CD4-positive, alpha-beta memory T cell (primary cell): ENCODE results near the gene PDLIM7. TPM values are rescaled to one million over a fixed set of nuclear protein-coding genes. Genes with fewer than 3 reads are reported as not detected.

Experiments used
- CTCF ChIA-PET: fragments of 350-600 bp; sonication (Branson Sonifier 250); formaldehyde crosslinking; loops from one replicate; lab custom pipeline; 2021; ENCODE audit warnings: inconsistent platforms; ENCODE audit not compliant: partially characterized antibody; lab: Charles Lee
- POLR2A ChIA-PET: fragments of 350-600 bp; sonication (Branson Sonifier 250); formaldehyde crosslinking; loops from one replicate; lab custom pipeline; 2021; ENCODE audit not compliant: partially characterized antibody; lab: Charles Lee
- DNase-seq, 5 donors: peaks; one replicate each; pipeline versions ENCODE4 v3.0.0 to v3.0.0-alpha.2; 2020 to 2022; ENCODE audit warnings: mixed read lengths in 1 of 5
- H3K27ac ChIP-seq: one replicate; pipeline ENCODE4 v1.7.0; 2013; ENCODE audit warnings: low read depth, low read length
- H3K27me3 ChIP-seq: 2 replicates; pipeline ENCODE4 v1.7.0; 2013; ENCODE audit warnings: mild to moderate bottlenecking, low read length, moderate library complexity; ENCODE audit not compliant: insufficient read depth
- H3K36me3 ChIP-seq: 2 replicates; pipeline ENCODE4 v1.7.0; 2013; ENCODE audit warnings: mild to moderate bottlenecking, low read length, moderate library complexity; ENCODE audit not compliant: insufficient read depth
- H3K4me1 ChIP-seq: 2 replicates; pipeline ENCODE4 v1.7.0; 2013; ENCODE audit warnings: mild to moderate bottlenecking, low read length, moderate library complexity; ENCODE audit not compliant: insufficient read depth
- H3K4me3 ChIP-seq, 2 donors: one replicate each; pipeline ENCODE4 v1.7.0; 2013; ENCODE audit warnings: low read length in 2 of 2, mild to moderate bottlenecking in 1 of 2
- H3K9me3 ChIP-seq, 2 donors: one replicate each; pipeline ENCODE4 v1.7.0; 2013; ENCODE audit warnings: low read length in 2 of 2, control low read depth in 1 of 2; ENCODE audit not compliant: control insufficient read depth in 1 of 2
- H3K27ac Mint-ChIP-seq, 7 donors: one replicate each; pipeline ENCODE4 v1.8.0; 2020 to 2021; ENCODE audit warnings: mixed read lengths in 7 of 7, mild to moderate bottlenecking in 6 of 7, inconsistent platforms in 3 of 7, moderate library complexity in 3 of 7
- H3K27me3 Mint-ChIP-seq, 2 donors: one replicate each; pipeline ENCODE4 v1.8.0; 2020 to 2021; ENCODE audit warnings: mixed read lengths in 2 of 2
- H3K36me3 Mint-ChIP-seq, 2 donors: one replicate each; pipeline ENCODE4 v1.8.0; 2020 to 2021; ENCODE audit warnings: mixed read lengths in 2 of 2, inconsistent platforms in 1 of 2, mild to moderate bottlenecking in 1 of 2
- H3K4me1 Mint-ChIP-seq, 4 donors: one replicate each; pipeline ENCODE4 v1.8.0; 2020 to 2021; ENCODE audit warnings: mixed read lengths in 4 of 4, mild to moderate bottlenecking in 1 of 4
- H3K4me3 Mint-ChIP-seq, 8 donors: one replicate each; pipeline ENCODE4 v1.8.0; 2020 to 2021; ENCODE audit warnings: mixed read lengths in 8 of 8, mild to moderate bottlenecking in 7 of 8, moderate library complexity in 6 of 8, inconsistent platforms in 3 of 8
- H3K9me3 Mint-ChIP-seq, 8 donors: one replicate each; pipeline ENCODE4 v1.8.0; 2020 to 2021; ENCODE audit warnings: mixed read lengths in 8 of 8, mild to moderate bottlenecking in 5 of 8, inconsistent platforms in 3 of 8, moderate library complexity in 1 of 8
- intact Hi-C: fragments of 100-400 bp; cut with micrococcal nuclease; formaldehyde crosslinking; loops from one replicate; pipeline ENCODE4 v1.15.1; 2023
- polyA plus RNA-seq, 2 donors: library from polyadenylated mRNA; unstranded; fragments of 300-500 nt; fragmentation: Illumina TruSeq; gene quantifications; one replicate each; pipeline ENCODE4 v1.2.3, GENCODE V29; 2021
- total RNA-seq, 2 experiments: library from RNA; stranded (reverse); gene quantifications; one replicate each; pipeline ENCODE4 v1.2.3, GENCODE V29; 2021

PDLIM7 gene
- total and polyA plus RNA-seq, 4 experiments from 2014 or later = 3.3 to 7.3 (median 4.6) TPM

- Mint-ChIP-seq H3K4me1 (peaks cover 13 to 22% (median 16%) of the 10 kb centered on the region in 4 donors), H3K27me3 (no peaks in the 10 kb centered on the region), H3K27ac (no peak overlapping the region), H3K36me3 (peaks cover 20 to 37% of the 10 kb centered on the region in 2 donors), H3K9me3 (no peaks in the 10 kb centered on the region), H3K4me3 (no peak overlapping the region)
- H3K27ac ChIP-seq = no peak overlapping the region
- POLR2A ChIA-PET = no interaction called here
- DNase-seq = no peak
- H3K27me3 ChIP-seq = no peaks in the 10 kb centered on the region
- intact Hi-C loops = no loop called here
- no peak overlapping the region for H3K4me3 ChIP-seq
- H3K36me3 ChIP-seq = peaks cover 42% of the 10 kb centered on the region
- peaks cover 16% of the 10 kb centered on the region for H3K4me1 ChIP-seq
- no peaks in the 10 kb centered on the region for H3K9me3 ChIP-seq
- CTCF ChIA-PET = no interaction called here
Measured at GRCh38 chr5:177511181-177511580, 13.8 kb upstream of the PDLIM7 start.

GRCh38 chr5:177510567-177511053 lies 13.2 kb upstream of the PDLIM7 start:
- no peak for DNase-seq
- H3K27me3 ChIP-seq = no peaks in the 10 kb centered on the region
- no peaks in the 10 kb centered on the region for H3K9me3 ChIP-seq
- intact Hi-C loops = no loop called here
- H3K4me1 ChIP-seq = peaks cover 10% of the 10 kb centered on the region
- Mint-ChIP-seq H3K4me1 (peaks cover 8 to 17% (median 10%) of the 10 kb centered on the region in 4 donors), H3K9me3 (no peaks in the 10 kb centered on the region), H3K27me3 (no peaks in the 10 kb centered on the region), H3K4me3 (no peak overlapping the region), H3K36me3 (peaks cover 20 to 36% of the 10 kb centered on the region in 2 donors), H3K27ac (peak overlapping the region in 1 of 7 donors; percentile 47)
- no peak overlapping the region for H3K4me3 ChIP-seq
- peaks cover 42% of the 10 kb centered on the region for H3K36me3 ChIP-seq
- ChIA-PET POLR2A (no interaction called here), CTCF (no interaction called here)
- H3K27ac ChIP-seq = no peak overlapping the region

- Histone ChIP-seq H3K27me3 (no peaks in the 10 kb centered on the region), H3K4me3 (no peak overlapping the region), H3K9me3 (no peaks in the 10 kb centered on the region), H3K4me1 (peaks cover 5% of the 10 kb centered on the region), H3K36me3 (peaks cover 38% of the 10 kb centered on the region), H3K27ac (no peak overlapping the region)
- intact Hi-C loops = no loop called here
- H3K4me1 Mint-ChIP-seq = peaks cover 3 to 11% (median 5%) of the 10 kb centered on the region in 4 donors
- POLR2A ChIA-PET = interaction anchor here (1.6 kb wide), 1 partner anchor 82 kb away, joined by 3 read pairs; the partner anchor contains the start of gene TMED9
- no peak for DNase-seq
- peaks cover 20 to 31% of the 10 kb centered on the region in 2 donors for H3K36me3 Mint-ChIP-seq
- CTCF ChIA-PET = no interaction called here
- no peak overlapping the region for H3K27ac Mint-ChIP-seq
- H3K27me3 Mint-ChIP-seq = no peaks in the 10 kb centered on the region
- H3K4me3 Mint-ChIP-seq = no peak overlapping the region
- no peaks in the 10 kb centered on the region for H3K9me3 Mint-ChIP-seq
Measured at GRCh38 chr5:177509991-177510566, 12.7 kb upstream of the PDLIM7 start.

GRCh38 chr5:177509381-177509951 lies 12.1 kb upstream of the PDLIM7 start, which contains the start of gene DOK3:
Gene DOK3, minus strand, starts transcription at chr5:177509826. Its CDS starts 286 bp downstream, at chr5:177509540.
- Histone ChIP-seq H3K4me1 (peaks cover 3% of the 10 kb centered on the region), H3K27ac (no peak within 1 kb of the TSS), H3K36me3 (peaks cover 31% of the 10 kb centered on the region), H3K9me3 (no peaks in the 10 kb centered on the region), H3K27me3 (no peaks in the 10 kb centered on the region), H3K4me3 (no peak within 1 kb of the TSS)
- Mint-ChIP-seq H3K27me3 (no peaks in the 10 kb centered on the region), H3K4me1 (peaks cover 3 to 7% (median 4%) of the 10 kb centered on the region in 4 donors), H3K27ac (peak within 1 kb of the TSS in 1 of 7 donors; percentile 47), H3K4me3 (no peak within 1 kb of the TSS), H3K9me3 (no peaks in the 10 kb centered on the region), H3K36me3 (peaks cover 20 to 29% of the 10 kb centered on the region in 2 donors)
- ChIA-PET POLR2A (interaction anchor here (1.6 kb wide), 1 partner anchor 82 kb away, joined by 3 read pairs; the partner anchor contains the start of gene TMED9), CTCF (interaction anchor here (1.2 kb wide), 1 partner anchor 120 kb away, joined by 3 read pairs; no protein-coding TSS in a partner anchor)
- no peak for DNase-seq
- intact Hi-C loops = no loop called here

GRCh38 chr5:177508837-177509236 lies 11.4 kb upstream of the PDLIM7 start:
- no peaks in the 10 kb centered on the region for H3K27me3 ChIP-seq
- no peak overlapping the region for H3K4me3 ChIP-seq
- Mint-ChIP-seq H3K4me3 (no peak overlapping the region), H3K27me3 (no peaks in the 10 kb centered on the region), H3K27ac (no peak overlapping the region), H3K9me3 (no peaks in the 10 kb centered on the region), H3K36me3 (peaks cover 14 to 23% of the 10 kb centered on the region in 2 donors), H3K4me1 (peaks cover under 1 to 2% (median 1%) of the 10 kb centered on the region in 4 donors)
- no peaks in the 10 kb centered on the region for H3K4me1 ChIP-seq
- no peak overlapping the region for H3K27ac ChIP-seq
- DNase-seq = no peak
- POLR2A ChIA-PET = interaction anchor here (1.6 kb wide), 1 partner anchor 83 kb away, joined by 3 read pairs; the partner anchor contains the start of gene TMED9
- intact Hi-C loops = no loop called here
- peaks cover 27% of the 10 kb centered on the region for H3K36me3 ChIP-seq
- CTCF ChIA-PET = interaction anchor here (0.8 to 1.2 kb wide), 3 partner anchors 120 to 193 kb away, joined by 3 to 4 read pairs (median 3); no protein-coding TSS in a partner anchor
- H3K9me3 ChIP-seq = no peaks in the 10 kb centered on the region

- H3K9me3 ChIP-seq = no peaks in the 10 kb centered on the region
- no peak overlapping the region for H3K4me3 ChIP-seq
- no peaks in the 10 kb centered on the region for H3K27me3 ChIP-seq
- POLR2A ChIA-PET = interaction anchor here (1.6 kb wide), 1 partner anchor 84 kb away, joined by 3 read pairs; the partner anchor contains the start of gene TMED9
- Mint-ChIP-seq H3K4me1 (peaks cover 0 to 1% (median 0%) of the 10 kb centered on the region in 4 donors), H3K27me3 (no peaks in the 10 kb centered on the region), H3K4me3 (no peak overlapping the region), H3K9me3 (no peaks in the 10 kb centered on the region), H3K27ac (no peak overlapping the region), H3K36me3 (peaks cover 11 to 19% of the 10 kb centered on the region in 2 donors)
- no peaks in the 10 kb centered on the region for H3K4me1 ChIP-seq
- CTCF ChIA-PET = interaction anchor here (0.8 to 1.2 kb wide), 5 partner anchors 12 to 192 kb away, joined by 3 to 4 read pairs (median 3); no protein-coding TSS in a partner anchor
- peaks cover 21% of the 10 kb centered on the region for H3K36me3 ChIP-seq
- no peak for DNase-seq
- intact Hi-C loops = no loop called here
- H3K27ac ChIP-seq = no peak overlapping the region
Measured at GRCh38 chr5:177508221-177508611, 10.8 kb upstream of the PDLIM7 start.
